ENCODE data around the gene RAP1GAP2. TPM values are rescaled to one million over a fixed set of nuclear protein-coding genes. Genes with fewer than 3 reads are reported as not detected.

The RAP1GAP2 gene
- total and polyA plus RNA-seq, 2 experiments from 2014 or later = 0.74 to 3.8 TPM

GRCh38 chr17:3032258-3033247, 236.3 kb downstream of the RAP1GAP2 start:
- WGBS, 2 experiments (ENCODE audit: low coverage in 1 of 2, low lambda C conversion rate in 2 of 2, missing lambda C conversion rate in 2 of 2) = 82 to 83% methylated on average over 27 of the region's 27 CpGs
- H2AFZ ChIP-seq = no peak overlapping the region
- no peak overlapping the region for H3K4me2 ChIP-seq (ENCODE audit: unreplicated experiment)
- TF ChIP-seq EZH2phosphoT487 (IDR thresholded peaks at IDR 0.05; ENCODE audit: insufficient read depth, low read depth) (no peak), EZH2 (IDR thresholded peaks at IDR 0.05; ENCODE audit: insufficient read depth, poor library complexity, severe bottlenecking) (no peak)
- no peaks in the 10 kb centered on the region for H3K9me2 ChIP-seq (ENCODE audit: insufficient read depth)
- no peaks in the 10 kb centered on the region for H3K79me2 ChIP-seq (ENCODE audit: insufficient read depth)
- no peaks in the 10 kb centered on the region for H3K9me3 ChIP-seq (ENCODE audit: low read depth)
- H3K4me1 ChIP-seq (ENCODE audit: insufficient read depth) = no peaks in the 10 kb centered on the region
- H3K9ac ChIP-seq = no peak overlapping the region
- no peaks in the 10 kb centered on the region for H3F3A ChIP-seq (ENCODE audit: insufficient read depth)
- H3K27ac ChIP-seq = no peak overlapping the region
- no peak overlapping the region for H3K4me3 ChIP-seq
- H3K27me3 ChIP-seq (replicated peaks; ENCODE audit: insufficient read depth) = no peaks in the 10 kb centered on the region
- H4K20me1 ChIP-seq (ENCODE audit: insufficient read depth) = no peaks in the 10 kb centered on the region
- H3K36me3 ChIP-seq (ENCODE audit: low read depth) = no peaks in the 10 kb centered on the region
- DNase-seq = no peak
- in situ Hi-C loops (cut with MboI) = loop anchor here (25.0 kb wide), 1 partner anchor 605 kb away; the partner anchor contains the start of genes CTNS and SHPK

- Histone ChIP-seq H3K27ac (no peak overlapping the region), H3K79me2 (ENCODE audit: insufficient read depth) (no peaks in the 10 kb centered on the region), H3K9me3 (ENCODE audit: low read depth) (no peaks in the 10 kb centered on the region), H3K27me3 (replicated peaks; ENCODE audit: insufficient read depth) (no peaks in the 10 kb centered on the region), H3K4me2 (ENCODE audit: unreplicated experiment) (no peak overlapping the region), H2AFZ (no peak overlapping the region), H3K4me3 (no peak overlapping the region), H3K9ac (no peak overlapping the region), H3K36me3 (ENCODE audit: low read depth) (no peaks in the 10 kb centered on the region), H3K4me1 (ENCODE audit: insufficient read depth) (no peaks in the 10 kb centered on the region), H4K20me1 (ENCODE audit: insufficient read depth) (no peaks in the 10 kb centered on the region), H3F3A (ENCODE audit: insufficient read depth) (no peaks in the 10 kb centered on the region), H3K9me2 (ENCODE audit: insufficient read depth) (no peaks in the 10 kb centered on the region)
- 81 to 83% methylated on average over 14 to 15 of the region's 15 CpGs for WGBS, 2 experiments (ENCODE audit: low coverage in 1 of 2, low lambda C conversion rate in 2 of 2, missing lambda C conversion rate in 2 of 2)
- TF ChIP-seq EZH2 (IDR thresholded peaks at IDR 0.05; ENCODE audit: insufficient read depth, poor library complexity, severe bottlenecking) (no peak), EZH2phosphoT487 (IDR thresholded peaks at IDR 0.05; ENCODE audit: insufficient read depth, low read depth) (no peak)
- DNase-seq = no peak
- in situ Hi-C loops (cut with MboI) = loop anchor here (25.0 kb wide), 1 partner anchor 604 kb away; the partner anchor contains the start of genes CTNS and SHPK
These were observed 237.0 kb downstream of the RAP1GAP2 start for GRCh38 chr17:3033248-3033640.

DNA sequence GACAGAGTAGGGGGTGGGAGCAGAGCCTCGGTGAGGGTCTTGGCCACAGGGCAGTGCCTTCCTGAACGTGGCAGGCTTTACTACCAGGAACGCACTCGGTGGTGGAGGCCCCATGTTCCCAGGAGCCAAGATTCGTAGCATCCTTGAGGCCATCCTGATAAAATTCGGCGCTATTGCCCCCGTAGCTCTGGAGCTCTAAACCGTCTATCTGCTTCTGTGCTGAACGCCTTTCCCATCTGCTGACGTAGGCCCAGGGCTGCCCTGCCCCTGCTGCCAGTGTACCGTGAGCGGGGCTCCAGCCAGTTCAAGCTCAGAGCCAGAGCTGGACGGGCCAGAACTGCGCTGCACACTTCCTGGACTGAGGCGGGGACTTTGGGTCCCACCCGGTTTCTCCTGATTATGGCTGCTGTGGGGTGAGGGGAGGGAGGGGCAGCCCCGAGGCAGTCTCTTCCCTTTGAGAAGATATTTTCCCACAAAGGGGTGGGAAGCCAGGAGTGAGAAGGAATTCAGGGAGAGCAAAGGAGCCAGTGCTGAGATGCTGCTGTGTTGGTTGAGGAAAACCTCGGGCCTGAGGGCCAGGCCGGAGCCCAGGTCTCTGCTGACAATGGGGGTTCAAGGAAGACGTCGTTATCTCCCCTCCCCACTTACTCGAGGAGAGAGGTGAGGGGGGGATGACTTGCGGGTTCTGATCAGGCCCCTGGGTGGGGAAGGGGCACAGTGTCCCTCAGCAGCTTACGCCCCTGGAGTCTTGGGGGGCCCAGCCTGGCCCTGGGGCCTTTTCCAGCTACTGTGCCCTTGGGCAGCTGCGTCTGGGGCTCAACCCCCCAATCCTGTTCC, 237.7 kb downstream of the RAP1GAP2 start:
- Histone ChIP-seq H3F3A (ENCODE audit: insufficient read depth) (no peaks in the 10 kb centered on the region), H3K27ac (no peak overlapping the region), H3K4me2 (ENCODE audit: unreplicated experiment) (no peak overlapping the region), H3K9me2 (ENCODE audit: insufficient read depth) (no peaks in the 10 kb centered on the region), H3K4me3 (no peak overlapping the region), H3K4me1 (ENCODE audit: insufficient read depth) (no peaks in the 10 kb centered on the region), H3K36me3 (ENCODE audit: low read depth) (no peaks in the 10 kb centered on the region), H3K9ac (no peak overlapping the region), H3K79me2 (ENCODE audit: insufficient read depth) (no peaks in the 10 kb centered on the region), H3K9me3 (ENCODE audit: low read depth) (no peaks in the 10 kb centered on the region), H4K20me1 (ENCODE audit: insufficient read depth) (no peaks in the 10 kb centered on the region), H2AFZ (no peak overlapping the region), H3K27me3 (replicated peaks; ENCODE audit: insufficient read depth) (no peaks in the 10 kb centered on the region)
- in situ Hi-C loops (cut with MboI) = loop anchor here (25.0 kb wide), 1 partner anchor 603 kb away; the partner anchor contains the start of genes CTNS and SHPK
- no peak for DNase-seq
- 57 to 60% methylated on average over 25 to 26 of the region's 26 CpGs for WGBS, 2 experiments (ENCODE audit: low coverage in 1 of 2, low lambda C conversion rate in 2 of 2, missing lambda C conversion rate in 2 of 2)
- TF ChIP-seq EZH2 (IDR thresholded peaks at IDR 0.05; ENCODE audit: insufficient read depth, poor library complexity, severe bottlenecking) = no peak

- H3K9ac ChIP-seq = no peak overlapping the region
- no peak for DNase-seq
- H3K4me3 ChIP-seq = no peak overlapping the region
- in situ Hi-C loops (cut with MboI) = loop anchor here (25.0 kb wide), 1 partner anchor 603 kb away; the partner anchor contains the start of genes CTNS and SHPK
- no peak overlapping the region for H3K4me2 ChIP-seq (ENCODE audit: unreplicated experiment)
- 53 to 56% methylated on average over 9 of the region's 9 CpGs for WGBS, 2 experiments (ENCODE audit: low coverage in 1 of 2, low lambda C conversion rate in 2 of 2, missing lambda C conversion rate in 2 of 2)
- H3K4me1 ChIP-seq (ENCODE audit: insufficient read depth) = no peaks in the 10 kb centered on the region
- H3K27ac ChIP-seq = no peak overlapping the region
- H3K9me2 ChIP-seq (ENCODE audit: insufficient read depth) = no peaks in the 10 kb centered on the region
- H3K79me2 ChIP-seq (ENCODE audit: insufficient read depth) = no peaks in the 10 kb centered on the region
- no peaks in the 10 kb centered on the region for H3K27me3 ChIP-seq (replicated peaks; ENCODE audit: insufficient read depth)
- H3F3A ChIP-seq (ENCODE audit: insufficient read depth) = no peaks in the 10 kb centered on the region
- no peaks in the 10 kb centered on the region for H3K36me3 ChIP-seq (ENCODE audit: low read depth)
- H2AFZ ChIP-seq = no peak overlapping the region
- TF ChIP-seq EZH2 (IDR thresholded peaks at IDR 0.05; ENCODE audit: insufficient read depth, poor library complexity, severe bottlenecking) (no peak), EZH2phosphoT487 (IDR thresholded peaks at IDR 0.05; ENCODE audit: insufficient read depth, low read depth) (no peak)
- no peaks in the 10 kb centered on the region for H3K9me3 ChIP-seq (ENCODE audit: low read depth)
- no peaks in the 10 kb centered on the region for H4K20me1 ChIP-seq (ENCODE audit: insufficient read depth)
These were observed 238.3 kb downstream of the RAP1GAP2 start for GRCh38 chr17:3034578-3034920.
